Germinal center (tissue), 1 donor: Measurements from ENCODE around the gene ACTR8.
A peak's percentile ranks its signal among the peaks of the same experiment; 100 is the strongest.

Experiments
- DNase-seq: peaks from one replicate; pipeline ENCODE4 v3.0.0; 2012; ENCODE audit warnings: mixed read lengths, low spot score

Gene ACTR8

DNA sequence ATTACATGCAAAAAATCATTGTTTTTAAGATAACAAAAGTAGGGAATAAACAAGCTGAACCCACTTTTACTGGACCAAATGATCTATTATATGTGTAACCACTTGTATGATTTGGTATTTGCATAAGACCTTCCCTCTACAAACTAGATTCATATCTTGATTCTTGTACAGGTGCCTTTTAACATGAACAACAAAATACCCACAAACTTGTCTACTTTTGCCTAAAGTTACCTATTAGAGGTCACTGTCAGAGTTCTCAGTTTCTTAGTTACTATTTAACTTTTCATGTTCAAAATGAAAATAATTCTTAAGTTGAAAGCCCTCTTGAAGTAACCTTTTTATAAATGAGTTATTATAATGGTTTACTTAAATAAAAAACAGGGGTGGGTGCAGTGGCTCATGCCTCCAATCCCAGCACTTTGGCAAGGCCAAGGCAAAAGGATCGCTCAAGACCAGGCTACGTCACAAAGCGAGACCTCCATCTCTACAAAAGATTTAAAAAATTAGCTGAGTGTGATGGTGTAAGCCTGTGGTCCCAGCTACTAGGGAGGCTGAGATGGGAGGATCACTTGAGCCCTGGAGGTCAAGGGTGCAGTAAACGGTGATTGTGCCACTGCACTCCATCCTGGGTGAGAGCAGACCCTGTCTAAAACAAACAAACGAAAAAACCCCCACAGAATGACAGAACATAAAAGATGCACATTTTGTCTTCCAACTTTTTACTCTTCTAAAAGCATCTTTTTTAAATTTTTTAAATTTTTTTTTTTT lies 16.0 kb downstream of the ACTR8 start:
- no peak for DNase-seq

DNA sequence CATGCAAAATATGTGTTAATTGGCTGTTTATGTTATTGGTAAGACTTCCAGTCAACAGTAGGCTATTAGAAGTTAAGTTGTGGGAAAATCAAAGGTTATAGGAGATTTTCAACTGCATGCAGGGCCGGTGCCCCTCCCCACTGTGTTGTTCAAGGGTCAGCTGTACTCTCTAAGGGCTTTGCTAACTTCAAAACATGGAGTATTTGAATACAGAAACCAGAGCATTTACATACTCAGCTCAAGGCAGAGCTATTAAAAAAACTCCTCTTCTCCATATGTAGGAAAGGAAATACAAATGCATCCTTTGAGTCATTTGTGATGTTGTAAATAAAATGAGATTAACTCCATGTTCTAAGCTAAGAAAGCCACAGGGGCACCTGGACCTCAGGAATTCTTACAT lies 18.8 kb downstream of the ACTR8 start:
- DNase-seq = no peak

- DNase-seq = no peak
These were observed 19.7 kb downstream of the ACTR8 start for GRCh38 chr3:53862241-53862640.

GRCh38 chr3:53860196-53860595 lies 21.8 kb downstream of the ACTR8 start:
- DNase-seq = no peak

- DNase-seq = no peak
These were observed 22.8 kb downstream of the ACTR8 start for GRCh38 chr3:53859178-53859577.

DNA sequence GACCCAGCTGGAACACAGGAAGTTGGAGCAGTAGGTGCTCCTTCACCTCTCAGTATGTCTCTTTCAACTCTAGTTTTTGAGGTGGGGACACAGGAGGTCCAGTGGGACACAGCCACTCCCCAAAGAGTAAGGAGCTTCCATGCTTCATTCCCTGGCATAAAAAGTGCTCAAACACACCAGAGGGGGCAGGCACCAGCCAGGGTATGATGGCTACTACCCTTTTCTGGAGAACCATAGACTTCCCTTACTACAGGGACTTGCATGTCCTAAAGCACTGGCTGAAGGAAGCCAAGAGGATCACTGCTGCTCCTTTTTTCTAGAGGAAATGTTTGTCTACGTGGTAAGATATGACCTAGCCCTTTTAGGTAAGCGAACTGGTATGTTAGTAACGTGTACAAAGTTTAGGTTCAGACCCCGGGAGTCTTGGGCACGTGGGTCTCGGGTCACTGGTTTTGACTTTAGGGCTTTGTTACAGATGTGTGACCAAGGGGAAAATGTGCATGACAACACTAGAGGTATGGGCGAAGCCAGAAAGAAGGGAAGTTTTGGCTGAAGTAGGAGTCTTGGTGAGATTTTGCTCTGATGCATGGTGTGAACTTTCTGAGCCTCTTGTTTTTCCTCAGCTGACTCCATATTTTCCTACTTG lies 23.7 kb downstream of the ACTR8 start:
- no peak for DNase-seq

DNA sequence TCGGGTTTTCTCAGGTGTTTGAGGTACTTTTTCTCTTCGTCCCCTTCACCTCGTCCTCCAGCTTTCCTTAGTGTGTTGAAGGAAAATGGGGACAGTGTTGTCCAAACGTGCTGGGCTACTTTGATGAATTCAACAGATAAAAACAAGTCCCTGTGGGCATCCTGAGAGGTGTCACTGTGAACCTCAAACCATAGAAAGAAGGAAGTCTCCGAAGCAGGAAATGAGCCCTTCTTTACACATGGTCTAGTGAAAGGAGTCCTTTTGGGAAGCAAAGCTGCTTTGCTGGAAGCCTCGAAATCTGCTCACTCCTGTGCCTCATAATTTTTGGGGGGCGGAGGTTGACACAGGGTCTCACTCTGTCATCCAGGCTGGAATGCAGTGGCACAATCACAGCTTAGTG lies 25.0 kb downstream of the ACTR8 start:
- no peak for DNase-seq

- no peak for DNase-seq
These were observed 31.1 kb downstream of the ACTR8 start for GRCh38 chr3:53850895-53851294.

DNA sequence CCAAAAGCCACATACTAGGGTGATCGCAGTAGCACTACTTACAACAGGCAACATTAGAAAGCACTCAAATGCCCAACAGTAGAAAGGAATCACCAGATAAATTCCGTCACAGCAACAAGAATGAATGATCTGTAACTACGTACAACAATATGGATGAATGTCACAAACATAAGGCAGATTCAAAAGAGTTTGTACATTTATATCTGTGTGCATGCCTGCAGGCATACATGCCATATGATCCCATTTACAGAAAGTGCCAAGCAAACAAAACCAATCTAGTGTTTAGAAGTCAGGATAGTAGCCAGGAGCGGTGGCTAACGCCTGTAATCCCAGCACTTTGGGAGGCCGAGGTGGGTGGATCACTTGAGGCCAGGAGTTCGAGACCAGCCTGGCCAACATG lies 32.0 kb downstream of the ACTR8 start:
- no peak for DNase-seq

GRCh38 chr3:53846851-53847155 lies 35.1 kb downstream of the ACTR8 start:
- no peak for DNase-seq

GRCh38 chr3:53846134-53846850 lies 35.7 kb downstream of the ACTR8 start, which contains the start of the genes CHDH and IL17RB:
CHDH (minus strand) TSS chr3:53846419; CDS start chr3:53824008, 22,411 bp downstream.
IL17RB (plus strand) TSS chr3:53846568; CDS start chr3:53846589, 21 bp downstream.
- peak; percentile 57 for DNase-seq

DNA sequence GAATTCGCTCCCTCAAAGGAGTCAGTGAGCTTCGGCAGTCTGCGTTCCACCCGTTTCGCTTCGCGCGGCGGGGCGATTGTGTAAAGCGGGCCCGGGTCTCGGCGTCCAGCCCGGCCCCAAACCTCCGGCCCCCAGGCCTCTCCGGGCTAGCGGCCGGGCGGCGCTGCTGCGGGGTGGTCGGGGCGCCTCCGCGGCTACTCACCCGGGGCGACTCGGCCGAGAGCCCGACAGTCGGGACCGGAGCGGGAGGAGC lies 36.1 kb downstream of the ACTR8 start:
- no peak for DNase-seq

DNA sequence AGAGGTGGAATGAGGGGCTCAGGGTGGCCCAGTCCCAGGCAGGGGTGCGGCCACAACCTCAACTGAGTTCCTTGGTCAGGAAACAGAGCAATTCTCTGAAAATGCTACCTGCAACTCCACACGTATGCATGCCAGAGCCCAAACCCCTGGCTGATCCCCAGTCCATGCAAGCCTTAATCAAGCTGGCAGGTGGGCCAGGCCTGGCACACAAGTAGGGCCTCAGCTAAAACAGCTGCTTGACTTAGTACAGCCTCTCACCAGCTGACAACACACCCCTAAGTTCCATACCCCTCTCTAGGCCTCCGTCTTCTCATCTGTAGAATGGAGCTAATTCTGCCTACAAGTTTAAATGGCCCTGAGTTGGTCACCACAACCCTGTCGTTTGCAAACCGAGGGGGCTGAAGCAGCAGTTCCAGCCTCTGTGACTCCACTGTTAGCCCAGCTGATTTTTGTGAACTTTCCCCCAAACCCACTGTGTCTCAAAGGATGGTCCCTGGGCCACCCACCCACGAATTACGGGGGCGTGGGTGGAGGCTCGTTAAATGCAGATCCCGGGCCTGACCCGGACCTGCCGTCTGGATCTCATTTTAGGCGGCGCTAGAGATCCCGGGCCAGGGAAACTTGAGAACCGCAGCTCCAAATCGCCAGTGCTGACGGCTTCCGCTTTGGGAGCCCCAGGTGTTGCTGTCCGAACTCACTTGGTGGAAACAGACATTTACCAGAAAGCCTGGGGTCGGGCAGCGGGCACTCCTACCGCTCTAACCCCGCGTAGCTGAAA lies 36.7 kb downstream of the ACTR8 start:
- DNase-seq = peak; percentile 52

DNA sequence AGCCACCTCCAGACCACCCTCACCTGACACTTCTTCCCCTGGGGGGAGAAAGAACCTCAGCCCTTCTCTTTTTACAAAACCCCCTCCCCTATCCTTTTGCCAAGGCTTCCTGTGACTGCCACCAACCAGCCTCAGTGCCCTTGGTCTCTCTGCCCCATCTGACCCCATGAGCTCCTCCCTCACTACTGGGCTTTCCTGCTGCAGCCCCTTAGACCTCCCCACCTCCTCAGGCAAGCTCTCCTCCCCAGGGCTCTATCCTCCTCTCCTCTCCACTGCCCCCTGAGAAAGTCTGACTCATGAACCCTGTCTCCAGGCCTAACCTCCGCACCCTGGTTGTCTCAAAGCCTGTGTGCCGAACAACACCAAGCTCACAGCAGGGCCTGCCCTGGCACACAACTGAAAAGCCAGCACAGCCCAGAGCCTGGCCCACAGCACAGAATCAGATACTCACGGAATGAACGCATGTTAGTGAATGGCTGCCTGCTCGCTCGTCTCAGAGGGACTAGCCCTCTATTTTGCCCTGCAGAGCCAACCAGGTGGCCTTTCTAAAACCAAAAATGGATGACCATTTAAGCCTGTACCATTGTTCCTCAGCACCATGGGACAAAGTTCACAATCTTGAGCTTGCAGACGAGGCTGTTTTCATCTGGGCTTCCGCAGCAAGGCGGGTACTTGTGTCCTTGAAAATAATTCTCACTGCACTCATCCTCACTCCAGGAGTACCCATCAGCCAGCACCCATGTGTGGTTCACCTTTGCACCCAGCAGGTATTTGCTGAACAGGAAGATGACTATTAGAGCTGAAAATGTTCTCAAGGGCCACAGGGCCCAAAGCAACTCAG lies 37.5 kb downstream of the ACTR8 start:
- no peak for DNase-seq

DNA sequence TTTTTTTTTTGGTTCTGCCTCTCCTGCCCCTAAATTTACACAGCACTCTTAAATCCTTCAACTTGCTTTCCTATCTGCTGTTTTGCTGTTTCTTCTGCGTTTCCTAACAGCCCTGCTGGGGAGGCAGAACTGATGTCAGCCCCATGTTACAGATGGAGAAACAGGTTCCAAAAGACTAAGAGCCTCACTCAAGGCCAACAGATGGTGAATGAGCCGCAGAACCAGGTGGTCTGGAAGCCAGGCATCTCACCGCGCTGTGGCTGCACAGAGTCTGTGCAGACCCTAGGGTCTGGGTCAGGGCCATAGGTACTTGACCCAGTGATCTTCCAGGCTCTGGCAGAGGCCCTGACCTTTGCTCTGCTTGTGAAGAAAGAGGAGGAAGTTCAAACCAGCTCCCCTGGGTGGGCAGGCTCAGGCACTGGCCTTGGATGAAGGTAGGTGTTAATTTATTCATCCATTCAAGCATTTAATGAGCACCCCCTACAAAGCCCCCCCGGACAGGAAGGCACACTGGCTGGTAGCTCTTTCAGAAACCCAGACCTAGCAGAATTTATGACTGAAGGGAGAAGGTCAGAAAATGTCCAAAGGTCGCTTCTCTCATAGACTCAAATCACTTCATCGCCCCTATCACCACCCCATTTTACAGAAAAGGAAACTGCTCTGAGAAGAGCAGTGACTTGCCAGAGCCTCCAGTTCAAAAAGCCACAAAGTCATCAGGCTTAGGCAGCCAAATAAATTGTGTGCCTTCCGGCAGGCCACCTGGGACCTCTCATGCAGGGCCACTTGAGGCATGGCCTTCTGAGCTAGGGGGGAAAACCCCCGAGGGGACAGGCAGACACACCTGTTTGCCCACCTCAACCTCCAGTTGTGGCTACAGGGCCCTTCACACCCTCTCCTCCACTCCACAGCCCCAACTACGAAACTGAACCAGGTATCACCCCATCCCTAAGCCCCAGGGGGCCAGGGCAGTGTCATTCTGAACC lies 38.5 kb downstream of the ACTR8 start:
- peak; percentile 61 for DNase-seq

- no peak for DNase-seq
These were observed 39.3 kb downstream of the ACTR8 start for GRCh38 chr3:53842436-53843194.

DNA sequence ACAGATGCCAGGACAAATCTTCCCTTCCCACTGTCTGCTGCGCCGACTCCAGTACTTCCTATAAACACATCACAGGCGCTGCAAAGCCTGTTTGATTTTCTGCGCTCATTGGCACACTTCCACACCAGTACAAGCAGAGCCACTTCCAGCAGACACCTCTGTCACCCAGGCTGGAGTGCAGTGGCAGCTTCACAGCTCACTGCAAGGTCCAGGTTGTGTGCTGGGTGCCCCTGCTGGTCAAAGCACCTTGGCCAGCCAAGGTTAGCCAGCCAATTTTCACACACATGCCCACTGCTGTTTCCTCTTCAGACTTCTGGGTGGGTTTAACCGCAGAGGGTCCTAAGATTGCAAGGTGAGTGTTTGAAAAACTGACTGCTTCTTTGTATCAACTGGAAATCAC lies 40.7 kb downstream of the ACTR8 start:
- DNase-seq = no peak

GRCh38 chr3:53837331-53837730 lies 44.6 kb downstream of the ACTR8 start:
- DNase-seq = no peak

GRCh38 chr3:53836084-53836872 lies 45.7 kb downstream of the ACTR8 start:
- no peak for DNase-seq
